Activated T-cell treated with anti-CD3 and anti-CD28 coated beads, Interleukin-2, amount 50 U/mL, for 24 hours (primary cell): Measurements from ENCODE around the gene MMRN1.

Experiments
- DNase-seq: peaks from one replicate; pipeline ENCODE4 v3.0.0-alpha.2; 2020
- H3K27ac Mint-ChIP-seq: 2 replicates; pipeline ENCODE4 v1.8.0; 2020; ENCODE audit warnings: mild to moderate bottlenecking, mixed read lengths
- H3K27me3 Mint-ChIP-seq: 2 replicates; pipeline ENCODE4 v1.8.0; 2020; ENCODE audit warnings: mixed read lengths
- H3K36me3 Mint-ChIP-seq: 2 replicates; pipeline ENCODE4 v1.8.0; 2020; ENCODE audit warnings: low read depth, mixed read lengths
- H3K4me1 Mint-ChIP-seq: 2 replicates; pipeline ENCODE4 v1.8.0; 2020; ENCODE audit warnings: low read depth, mixed read lengths
- H3K4me3 Mint-ChIP-seq: 2 replicates; pipeline ENCODE4 v1.8.0; 2020; ENCODE audit warnings: mild to moderate bottlenecking, moderate library complexity, mixed read lengths
- H3K9me3 Mint-ChIP-seq: 2 replicates; pipeline ENCODE4 v1.8.0; 2020; ENCODE audit warnings: mixed read lengths

Gene MMRN1

GRCh38 chr4:89939994-89940393 lies 45.3 kb downstream of the MMRN1 start:
- no peaks in the 10 kb centered on the region for H3K9me3 Mint-ChIP-seq
- no peak overlapping the region for H3K4me3 Mint-ChIP-seq
- H3K4me1 Mint-ChIP-seq: no peaks in the 10 kb centered on the region
- no peak for DNase-seq
- H3K27me3 Mint-ChIP-seq: no peaks in the 10 kb centered on the region
- no peaks in the 10 kb centered on the region for H3K36me3 Mint-ChIP-seq
- no peak overlapping the region for H3K27ac Mint-ChIP-seq

- Mint-ChIP-seq H3K4me3 (no peak overlapping the region), H3K36me3 (no peaks in the 10 kb centered on the region), H3K27me3 (no peaks in the 10 kb centered on the region), H3K27ac (no peak overlapping the region), H3K9me3 (no peaks in the 10 kb centered on the region), H3K4me1 (no peaks in the 10 kb centered on the region)
- DNase-seq: no peak
Measured at GRCh38 chr4:89942811-89943210, 48.2 kb downstream of the MMRN1 start.

- H3K4me1 Mint-ChIP-seq: no peaks in the 10 kb centered on the region
Measured at GRCh38 chr4:89949782-89950387, 55.2 kb downstream of the MMRN1 start.

GRCh38 chr4:89952458-89952857 lies 57.8 kb downstream of the MMRN1 start:
- H3K27ac Mint-ChIP-seq: no peak overlapping the region
- H3K4me3 Mint-ChIP-seq: no peak overlapping the region
- H3K27me3 Mint-ChIP-seq: peaks cover 3% of the 10 kb centered on the region
- H3K4me1 Mint-ChIP-seq: no peaks in the 10 kb centered on the region
- H3K9me3 Mint-ChIP-seq: no peaks in the 10 kb centered on the region
- DNase-seq: no peak
- no peaks in the 10 kb centered on the region for H3K36me3 Mint-ChIP-seq

More at GRCh38 chr4:89949782-89950387, 55.2 kb downstream of the MMRN1 start:
- Mint-ChIP-seq H3K27ac (no peak overlapping the region), H3K9me3 (no peaks in the 10 kb centered on the region), H3K36me3 (no peaks in the 10 kb centered on the region), H3K27me3 (no peaks in the 10 kb centered on the region), H3K4me3 (no peak overlapping the region)
- DNase-seq: no peak

- no peaks in the 10 kb centered on the region for H3K4me1 Mint-ChIP-seq
- H3K36me3 Mint-ChIP-seq: no peaks in the 10 kb centered on the region
- H3K9me3 Mint-ChIP-seq: no peaks in the 10 kb centered on the region
- peaks cover 4% of the 10 kb centered on the region for H3K27me3 Mint-ChIP-seq
- no peak overlapping the region for H3K4me3 Mint-ChIP-seq
- H3K27ac Mint-ChIP-seq: no peak overlapping the region
- DNase-seq: no peak
Measured at GRCh38 chr4:89954906-89955695, 60.4 kb downstream of the MMRN1 start.

- H3K27me3 Mint-ChIP-seq: peaks cover 4% of the 10 kb centered on the region
Measured at GRCh38 chr4:89957046-89957926, 62.6 kb downstream of the MMRN1 start.

GRCh38 chr4:89981789-89982334 lies 87.2 kb downstream of the MMRN1 start:
- DNase-seq: no peak
- H3K4me1 Mint-ChIP-seq: no peaks in the 10 kb centered on the region
- no peaks in the 10 kb centered on the region for H3K27me3 Mint-ChIP-seq
- no peak overlapping the region for H3K27ac Mint-ChIP-seq
- no peaks in the 10 kb centered on the region for H3K9me3 Mint-ChIP-seq
- no peaks in the 10 kb centered on the region for H3K36me3 Mint-ChIP-seq
- no peak overlapping the region for H3K4me3 Mint-ChIP-seq

More at GRCh38 chr4:89957046-89957926, 62.6 kb downstream of the MMRN1 start:
- no peak for DNase-seq
- no peaks in the 10 kb centered on the region for H3K4me1 Mint-ChIP-seq
- no peak overlapping the region for H3K4me3 Mint-ChIP-seq
- H3K27ac Mint-ChIP-seq: no peak overlapping the region
- H3K9me3 Mint-ChIP-seq: no peaks in the 10 kb centered on the region
- no peaks in the 10 kb centered on the region for H3K36me3 Mint-ChIP-seq

- no peak overlapping the region for H3K4me3 Mint-ChIP-seq
- no peaks in the 10 kb centered on the region for H3K9me3 Mint-ChIP-seq
- H3K27ac Mint-ChIP-seq: no peak overlapping the region
- H3K27me3 Mint-ChIP-seq: peaks cover 6% of the 10 kb centered on the region
- no peak for DNase-seq
- no peaks in the 10 kb centered on the region for H3K4me1 Mint-ChIP-seq
- no peaks in the 10 kb centered on the region for H3K36me3 Mint-ChIP-seq
Measured at GRCh38 chr4:89988268-89988667, 93.6 kb downstream of the MMRN1 start.

GRCh38 chr4:89992744-89993143 lies 98.1 kb downstream of the MMRN1 start:
- H3K27ac Mint-ChIP-seq: no peak overlapping the region
- DNase-seq: no peak
- no peaks in the 10 kb centered on the region for H3K4me1 Mint-ChIP-seq
- H3K9me3 Mint-ChIP-seq: no peaks in the 10 kb centered on the region
- H3K36me3 Mint-ChIP-seq: no peaks in the 10 kb centered on the region
- H3K27me3 Mint-ChIP-seq: peaks cover 25% of the 10 kb centered on the region
- H3K4me3 Mint-ChIP-seq: no peak overlapping the region

GRCh38 chr4:89994176-89994873 lies 99.7 kb downstream of the MMRN1 start:
- no peak for DNase-seq
- Mint-ChIP-seq H3K9me3 (no peaks in the 10 kb centered on the region), H3K4me1 (no peaks in the 10 kb centered on the region), H3K27me3 (peaks cover 31% of the 10 kb centered on the region), H3K27ac (no peak overlapping the region), H3K36me3 (no peaks in the 10 kb centered on the region), H3K4me3 (no peak overlapping the region)

- Mint-ChIP-seq H3K4me3 (no peak overlapping the region), H3K9me3 (no peaks in the 10 kb centered on the region), H3K27ac (no peak overlapping the region), H3K4me1 (no peaks in the 10 kb centered on the region), H3K36me3 (no peaks in the 10 kb centered on the region), H3K27me3 (peaks cover 31% of the 10 kb centered on the region)
- no peak for DNase-seq
Measured at GRCh38 chr4:89995006-89995405, 100.4 kb downstream of the MMRN1 start.

GRCh38 chr4:89995814-89996213 lies 101.2 kb downstream of the MMRN1 start:
- Mint-ChIP-seq H3K36me3 (no peaks in the 10 kb centered on the region), H3K27ac (no peak overlapping the region), H3K4me1 (no peaks in the 10 kb centered on the region), H3K4me3 (no peak overlapping the region), H3K27me3 (peaks cover 31% of the 10 kb centered on the region), H3K9me3 (no peaks in the 10 kb centered on the region)
- DNase-seq: no peak

GRCh38 chr4:89997171-89997704 lies 102.6 kb downstream of the MMRN1 start:
- H3K27ac Mint-ChIP-seq: no peak overlapping the region
- H3K4me1 Mint-ChIP-seq: no peaks in the 10 kb centered on the region
- no peak overlapping the region for H3K4me3 Mint-ChIP-seq
- no peaks in the 10 kb centered on the region for H3K9me3 Mint-ChIP-seq
- H3K36me3 Mint-ChIP-seq: no peaks in the 10 kb centered on the region
- DNase-seq: no peak
- H3K27me3 Mint-ChIP-seq: peaks cover 29% of the 10 kb centered on the region
